H1 (cell line): Measurements from ENCODE around the gene IQCK. TPM values are rescaled to one million over a fixed set of nuclear protein-coding genes. Genes with fewer than 3 reads are reported as not detected.

Experiments
- CTCF ChIA-PET: fragments of 300-600 bp; sonication (Branson Sonifier 250); formaldehyde crosslinking; loops from one replicate; lab custom pipeline; 2021; ENCODE audit not compliant: partially characterized antibody; lab: Charles Lee
- POLR2A ChIA-PET: fragments of 300-600 bp; sonication (Branson Sonifier 250); formaldehyde crosslinking; loops from one replicate; lab custom pipeline; 2021; ENCODE audit warnings: inconsistent platforms; ENCODE audit not compliant: partially characterized antibody; lab: Charles Lee
- DNase-seq, 2 experiments: peaks; one replicate each; pipeline versions ENCODE4 v3.0.0 to v3.0.0-alpha.2; 2010 to 2022; ENCODE audit warnings: low spot score in 2 of 2, low read depth in 1 of 2, mixed read lengths in 1 of 2
- FAIRE-seq: peaks from 2 replicates; lab custom pipeline; 2011; peaks lifted over from hg19 to GRCh38; lab: Jason Lieb, UNC
- H2AFZ ChIP-seq: 2 replicates; pipeline ENCODE4 v1.8.1; 2012; ENCODE audit warnings: low read length, inconsistent platforms
- H2AK5ac ChIP-seq: 2 replicates; pipeline ENCODE4 v1.6.1; 2013; ENCODE audit warnings: low read depth, low read length
- H2BK120ac ChIP-seq: replicated peaks from 2 replicates; pipeline ENCODE3; 2013; ENCODE audit warnings: low read depth, low read length, inconsistent platforms
- H2BK12ac ChIP-seq: 2 replicates; pipeline ENCODE4 v1.6.1; 2013; ENCODE audit warnings: low read depth, low read length
- H2BK15ac ChIP-seq: 2 replicates; pipeline ENCODE4 v1.6.1; 2013; ENCODE audit warnings: low read length
- H2BK20ac ChIP-seq: 2 replicates; pipeline ENCODE4 v1.6.1; 2013; ENCODE audit warnings: low read length
- H2BK5ac ChIP-seq: 2 replicates; pipeline ENCODE4 v1.6.1; 2013; ENCODE audit warnings: low read depth, low read length
- H3K14ac ChIP-seq: 2 replicates; pipeline ENCODE4 v1.6.1; 2013; ENCODE audit warnings: inconsistent platforms; ENCODE audit not compliant: insufficient read length
- H3K18ac ChIP-seq: 2 replicates; pipeline ENCODE4 v1.6.1; 2013; ENCODE audit warnings: low read length; ENCODE audit errors: extremely low read depth
- H3K23ac ChIP-seq: 2 replicates; pipeline ENCODE4 v1.6.1; 2013; ENCODE audit warnings: inconsistent platforms; ENCODE audit not compliant: insufficient read length
- H3K23me2 ChIP-seq: 2 replicates; pipeline ENCODE4 v1.6.1; 2013; ENCODE audit warnings: low read depth, low read length
- H3K27ac ChIP-seq: 2 replicates; pipeline ENCODE4 v1.6.1; 2011; ENCODE audit warnings: low read depth, low read length, inconsistent platforms
- H3K27me3 ChIP-seq, 4 experiments: replicated peaks in 1 of 4; 1 replicate in 1 of 4; 2 replicates in 3 of 4; pipeline versions ENCODE4 v1.6.1 to v1.8.1; 2011 to 2013; ENCODE audit warnings: low read length in 3 of 4, mild to moderate bottlenecking in 3 of 4, inconsistent platforms in 2 of 4, mixed read lengths in 2 of 4, moderate library complexity in 1 of 4; ENCODE audit not compliant: control insufficient read depth in 3 of 4, insufficient read depth in 3 of 4; ENCODE audit errors: extremely low read depth in 1 of 4
- H3K36me3 ChIP-seq, 4 experiments: 2 replicates each; pipeline versions ENCODE4 v1.6.1 to v1.8.1; 2011 to 2013; ENCODE audit warnings: mild to moderate bottlenecking in 4 of 4, low read length in 3 of 4, moderate library complexity in 2 of 4, control low read depth in 1 of 4, inconsistent platforms in 1 of 4; ENCODE audit not compliant: insufficient read depth in 4 of 4, control insufficient read depth in 2 of 4
- H3K4ac ChIP-seq: replicated peaks from 2 replicates; pipeline ENCODE3; 2013; ENCODE audit warnings: low read length, low read depth, mixed read lengths, inconsistent platforms; ENCODE audit not compliant: insufficient read length
- H3K4me1 ChIP-seq, 4 experiments: replicated peaks in 1 of 4; 1 replicate in 1 of 4; 2 replicates in 3 of 4; pipeline versions ENCODE4 v1.6.1 to v1.8.1; 2011 to 2013; ENCODE audit warnings: low read length in 3 of 4, inconsistent platforms in 2 of 4, mixed read lengths in 1 of 4; ENCODE audit not compliant: insufficient read depth in 4 of 4, control insufficient read depth in 3 of 4
- H3K4me2 ChIP-seq, 2 experiments: 2 replicates each; pipeline versions ENCODE4 v1.6.1 to v1.8.1; 2011 to 2013; ENCODE audit warnings: low read depth in 2 of 2, low read length in 2 of 2, control low read depth in 1 of 2, inconsistent platforms in 1 of 2, mild to moderate bottlenecking in 1 of 2; ENCODE audit not compliant: insufficient read depth in 1 of 2
- H3K4me3 ChIP-seq, 4 experiments: fragments of 200-600, 300-600 bp in 1 of 4; sonication (generic), shearing (Covaris generic), sonication (Bioruptor Twin) in 1 of 4; 2 replicates each; pipeline versions ENCODE4 v1.5.1 to v1.8.1; 2011 to 2016; ENCODE audit warnings: low read length in 4 of 4, low read depth in 3 of 4, control low read depth in 2 of 4, inconsistent platforms in 2 of 4, mild to moderate bottlenecking in 2 of 4, mixed read lengths in 1 of 4, moderate library complexity in 1 of 4; ENCODE audit not compliant: insufficient read depth in 2 of 4; ENCODE audit errors: extremely low read depth in 1 of 4
- H3K56ac ChIP-seq: replicated peaks from 2 replicates; pipeline ENCODE3; 2013; ENCODE audit warnings: low read depth, mild to moderate bottlenecking, mixed read lengths, low read length, inconsistent platforms; ENCODE audit not compliant: insufficient read length
- H3K79me1 ChIP-seq: 2 replicates; pipeline ENCODE4 v1.6.1; 2013; ENCODE audit warnings: low read depth, low read length, control low read depth
- H3K79me2 ChIP-seq, 2 experiments: 2 replicates each; pipeline versions ENCODE4 v1.6.1 to v1.8.1; 2012 to 2013; ENCODE audit warnings: low read length in 2 of 2, mild to moderate bottlenecking in 2 of 2, inconsistent platforms in 1 of 2; ENCODE audit not compliant: insufficient read depth in 2 of 2, control insufficient read depth in 1 of 2
- H3K9ac ChIP-seq, 4 experiments: replicated peaks in 1 of 4; 1 replicate in 1 of 4; 2 replicates in 3 of 4; pipeline versions ENCODE4 v1.6.1 to v1.8.1; 2011 to 2013; ENCODE audit warnings: low read depth in 3 of 4, low read length in 3 of 4, control low read depth in 2 of 4, mild to moderate bottlenecking in 2 of 4, moderate library complexity in 2 of 4, inconsistent platforms in 1 of 4; ENCODE audit errors: extremely low read depth in 1 of 4
- H3K9me3 ChIP-seq, 2 experiments: 2 replicates each; pipeline versions ENCODE4 v1.6.1 to v1.8.1; 2012 to 2013; ENCODE audit warnings: mild to moderate bottlenecking in 2 of 2, moderate library complexity in 2 of 2, control low read depth in 1 of 2, inconsistent platforms in 1 of 2, low read depth in 1 of 2, low read length in 1 of 2, mixed read lengths in 1 of 2; ENCODE audit not compliant: insufficient read depth in 2 of 2
- H4K20me1 ChIP-seq, 2 experiments: replicated peaks in 1 of 2; 2 replicates each; pipeline versions ENCODE3 to v1.8.1; 2011 to 2013; ENCODE audit warnings: inconsistent platforms in 2 of 2, low read length in 2 of 2, mild to moderate bottlenecking in 1 of 2; ENCODE audit not compliant: insufficient read depth in 2 of 2, control insufficient read depth in 1 of 2
- H4K5ac ChIP-seq: 2 replicates; pipeline ENCODE4 v1.6.1; 2013; ENCODE audit warnings: low read length, low read depth, mixed read lengths, inconsistent platforms; ENCODE audit not compliant: insufficient read length
- H4K8ac ChIP-seq: 2 replicates; pipeline ENCODE4 v1.8.0; 2013; ENCODE audit warnings: mild to moderate bottlenecking, moderate library complexity, low read length, inconsistent platforms; ENCODE audit not compliant: insufficient read depth; ENCODE audit errors: extremely low read depth
- H4K91ac ChIP-seq: replicated peaks from 2 replicates; pipeline ENCODE3; 2013; ENCODE audit warnings: low read length, mixed read lengths, inconsistent platforms; ENCODE audit not compliant: insufficient read length
- HDAC6 ChIP-seq: IDR thresholded peaks from one replicate; pipeline ENCODE4 v1.7.1; 2012; ENCODE audit warnings: low read depth, mild to moderate bottlenecking, inconsistent platforms, low read length, moderate library complexity
- JUN ChIP-seq: IDR thresholded peaks from 2 replicates; pipeline ENCODE4 v1.6.1; 2011; ENCODE audit warnings: low read depth, mild to moderate bottlenecking, improper control_type of control experiment, low read length
- KDM5A ChIP-seq: fragments of 200-600 bp; IDR thresholded peaks from 2 replicates; pipeline ENCODE4 v1.7.1; 2012; ENCODE audit warnings: mild to moderate bottlenecking, low read length, inconsistent platforms, mixed read lengths
- SUZ12 ChIP-seq: fragments of 200-600 bp; sonication (generic); IDR thresholded peaks from 2 replicates; pipeline ENCODE4 v1.6.1; 2012; ENCODE audit warnings: mild to moderate bottlenecking, inconsistent platforms, low read length, moderate library complexity, mixed read lengths
- ZNF274 ChIP-seq: IDR thresholded peaks from 2 replicates; pipeline ENCODE4 v1.7.0; 2012; ENCODE audit warnings: low read length, borderline replicate concordance; ENCODE audit errors: extremely low read depth
- WGBS, 2 experiments: shearing (Covaris generic) in 1 of 2; methylation state at CpG; one replicate each; pipeline versions ENCODE4 v1.1.6 to v1.1.7; 2013 to 2015; ENCODE audit warnings: low lambda C conversion rate in 2 of 2, mixed read lengths in 2 of 2, inconsistent platforms in 1 of 2, low coverage in 1 of 2, missing lambda C conversion rate in 1 of 2; ENCODE audit not compliant: insufficient replicate concordance in 2 of 2, insufficient coverage in 1 of 2, insufficient read length in 1 of 2; ENCODE audit errors: extremely low coverage in 1 of 2, missing lambda C conversion rate in 1 of 2; 5-methylcytosine and 5-hydroxymethylcytosine counted together
- polyA plus RNA-seq, 7 experiments: library from polyadenylated mRNA; depleted of rRNA in 3 of 7; stranded (reverse) in 5 of 7; unstranded in 2 of 7; fragments of >200 nt in 5 of 7; fragments of 200-250 nt in 2 of 7; gene quantifications; 1 replicate in 5 of 7; 2 replicates in 1 of 7; 4 replicates in 1 of 7; pipeline versions ENCODE4 v1.2.1 to v1.2.3, GENCODE V29; 2011 to 2013; ENCODE audit warnings: missing spikeins in 2 of 7, mixed read lengths in 2 of 7
- total RNA-seq: library from RNA; stranded (reverse); fragmentation: NEBNext Ultra II Directional; extraction: Animal tissue kit (Norgen Biotek cat#: 25700); gene quantifications from 2 replicates; pipeline ENCODE4 v1.2.1, GENCODE V29; 2021
- TF ChIP-seq, protein P1 (sequence below), 3 experiments: IDR thresholded peaks; 1 replicate in 2 of 3; 2 replicates in 1 of 3; pipeline versions ENCODE4 v1.5.1 to v1.6.1; 2011; ENCODE audit warnings: low read length in 3 of 3, mild to moderate bottlenecking in 3 of 3, inconsistent platforms in 2 of 3, low read depth in 1 of 3, moderate library complexity in 1 of 3; ENCODE audit not compliant: insufficient read depth in 1 of 3; ENCODE audit errors: control extremely low read depth in 1 of 3
- TF ChIP-seq, protein P2 (sequence below): IDR thresholded peaks from 2 replicates; pipeline ENCODE4 v1.6.1; 2012; ENCODE audit warnings: inconsistent platforms

The IQCK gene
- total and polyA plus RNA-seq, 2 of the 8 experiments (the other 6 are each of a cell fraction or from before 2014, with no cell fraction given): 6.2 to 9.3 TPM

- DNase-seq: no peak
- no peak for TF ChIP-seq ZNF274
- TF ChIP-seq JUN: no peak
- no peak for TF ChIP-seq KDM5A
- TF ChIP-seq, protein P1, sequence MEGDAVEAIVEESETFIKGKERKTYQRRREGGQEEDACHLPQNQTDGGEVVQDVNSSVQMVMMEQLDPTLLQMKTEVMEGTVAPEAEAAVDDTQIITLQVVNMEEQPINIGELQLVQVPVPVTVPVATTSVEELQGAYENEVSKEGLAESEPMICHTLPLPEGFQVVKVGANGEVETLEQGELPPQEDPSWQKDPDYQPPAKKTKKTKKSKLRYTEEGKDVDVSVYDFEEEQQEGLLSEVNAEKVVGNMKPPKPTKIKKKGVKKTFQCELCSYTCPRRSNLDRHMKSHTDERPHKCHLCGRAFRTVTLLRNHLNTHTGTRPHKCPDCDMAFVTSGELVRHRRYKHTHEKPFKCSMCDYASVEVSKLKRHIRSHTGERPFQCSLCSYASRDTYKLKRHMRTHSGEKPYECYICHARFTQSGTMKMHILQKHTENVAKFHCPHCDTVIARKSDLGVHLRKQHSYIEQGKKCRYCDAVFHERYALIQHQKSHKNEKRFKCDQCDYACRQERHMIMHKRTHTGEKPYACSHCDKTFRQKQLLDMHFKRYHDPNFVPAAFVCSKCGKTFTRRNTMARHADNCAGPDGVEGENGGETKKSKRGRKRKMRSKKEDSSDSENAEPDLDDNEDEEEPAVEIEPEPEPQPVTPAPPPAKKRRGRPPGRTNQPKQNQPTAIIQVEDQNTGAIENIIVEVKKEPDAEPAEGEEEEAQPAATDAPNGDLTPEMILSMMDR (IDR thresholded peaks at IDR 0.05; ENCODE audit: control extremely low read depth in 1 of 3, insufficient read depth in 1 of 3, low read depth in 1 of 3, low read length in 3 of 3): no peak
- TF ChIP-seq SUZ12: no peak
- TF ChIP-seq HDAC6: no peak
- TF ChIP-seq, protein P2, sequence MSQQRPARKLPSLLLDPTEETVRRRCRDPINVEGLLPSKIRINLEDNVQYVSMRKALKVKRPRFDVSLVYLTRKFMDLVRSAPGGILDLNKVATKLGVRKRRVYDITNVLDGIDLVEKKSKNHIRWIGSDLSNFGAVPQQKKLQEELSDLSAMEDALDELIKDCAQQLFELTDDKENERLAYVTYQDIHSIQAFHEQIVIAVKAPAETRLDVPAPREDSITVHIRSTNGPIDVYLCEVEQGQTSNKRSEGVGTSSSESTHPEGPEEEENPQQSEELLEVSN: no peak
Observed at GRCh38 chr16:19735074-19735867, 17.2 kb downstream of the IQCK start.

More at GRCh38 chr16:19735074-19735867, 17.2 kb downstream of the IQCK start:
- Histone ChIP-seq H3K14ac (no peak overlapping the region), H2BK120ac (no peak overlapping the region), H4K5ac (no peak overlapping the region), H4K20me1 (peaks cover 0 to 2% of the 10 kb centered on the region in 2 experiments), H3K4me2 (no peak overlapping the region), H3K4me1 (0 out of 7 replicates have a peak, but pooled peaks cover 0 to 4% (median 2%) of the 10 kb centered on the region in 4 experiments), H2BK5ac (no peak overlapping the region), H3K18ac (no peak overlapping the region), H3K27me3 (no peaks in the 10 kb centered on the region), H3K79me2 (no peaks in the 10 kb centered on the region), H2AFZ (no peak overlapping the region), H3K27ac (no peak overlapping the region), H4K91ac (no peak overlapping the region), H3K9me3 (no peaks in the 10 kb centered on the region), H3K4me3 (no peak overlapping the region), H3K9ac (no peak overlapping the region), H2BK20ac (no peak overlapping the region), H4K8ac (no peak overlapping the region), H2BK15ac (no peak overlapping the region), H3K4ac (no peak overlapping the region), H2AK5ac (no peak overlapping the region), H3K23ac (no peak overlapping the region), H3K79me1 (no peaks in the 10 kb centered on the region), H2BK12ac (0 out of 2 replicates have a peak overlapping the region, but pooled peaks have one; percentile 17), H3K56ac (no peak overlapping the region), H3K23me2 (no peaks in the 10 kb centered on the region), H3K36me3 (peaks cover 0 to 4% (median 0%) of the 10 kb centered on the region in 4 experiments; a peak in 1 of 8 replicates)
- no peak for FAIRE-seq
- ChIA-PET CTCF (interaction anchor here (0.5 to 1.1 kb wide), 3 partner anchors 14 to 151 kb away, joined by 3 read pairs; no protein-coding TSS in a partner anchor), POLR2A (interaction anchor here (0.7 to 2.0 kb wide), 3 partner anchors 12 to 25 kb away, joined by 3 to 6 read pairs (median 5); no protein-coding TSS in a partner anchor)
- 89% methylated on average over 9 of the region's 9 CpGs; no CpG with 5 or more reads in 1 of the 2 experiments for WGBS, 2 experiments
